ENCODE data around the gene SIRPG. TPM values are rescaled to one million over a fixed set of nuclear protein-coding genes. Genes with fewer than 3 reads are reported as not detected.

Gene SIRPG
- total RNA-seq, 2 donors from 2014 or later: not detected

- no peaks in the 10 kb centered on the region for H3K27me3 ChIP-seq (ENCODE audit: control insufficient read depth, insufficient read depth, low read length, poor library complexity, severe bottlenecking)
- no peak overlapping the region for H3K27ac ChIP-seq (ENCODE audit: low read depth, low read length)
- no peak overlapping the region for H3K27ac Mint-ChIP-seq
- H3K27me3 Mint-ChIP-seq (ENCODE audit: insufficient read depth): no peaks in the 10 kb centered on the region
- TF ChIP-seq CTCF (conservative IDR thresholded peaks at IDR 0.05): no peak
- H3K9me3 Mint-ChIP-seq: no peaks in the 10 kb centered on the region
- no peaks in the 10 kb centered on the region for H3K4me1 Mint-ChIP-seq
- H3K36me3 ChIP-seq (ENCODE audit: control insufficient read depth, insufficient read depth, low read length): no peaks in the 10 kb centered on the region
- H3K4me3 ChIP-seq (ENCODE audit: low read length): no peak overlapping the region
- H3K4me1 ChIP-seq (ENCODE audit: control insufficient read depth, insufficient read depth, low read length): no peaks in the 10 kb centered on the region
- no peak overlapping the region for H3K9ac ChIP-seq (ENCODE audit: extremely low read depth, low read length, poor library complexity, severe bottlenecking)
- no peaks in the 10 kb centered on the region for H3K36me3 Mint-ChIP-seq (ENCODE audit: low read depth)
- 94% methylated on average over 1 of the region's 1 CpG; no CpG with 5 or more reads in 1 of the 2 experiments for WGBS, 2 experiments (ENCODE audit: insufficient coverage in 1 of 2, insufficient read length in 1 of 2)
- H3K9me3 ChIP-seq (ENCODE audit: control insufficient read depth, low read length): no peaks in the 10 kb centered on the region
- DNase-seq: no peak
- no peak overlapping the region for H3K4me3 Mint-ChIP-seq
Measured at GRCh38 chr20:1652104-1652503, 5.5 kb downstream of the SIRPG start.

- no peak overlapping the region for H3K27ac ChIP-seq (ENCODE audit: low read depth, low read length)
- Mint-ChIP-seq H3K4me3 (no peak overlapping the region), H3K9me3 (no peaks in the 10 kb centered on the region), H3K27ac (no peak overlapping the region), H3K27me3 (ENCODE audit: insufficient read depth) (no peaks in the 10 kb centered on the region), H3K4me1 (no peaks in the 10 kb centered on the region), H3K36me3 (ENCODE audit: low read depth) (no peaks in the 10 kb centered on the region)
- no peaks in the 10 kb centered on the region for H3K4me1 ChIP-seq (ENCODE audit: control insufficient read depth, insufficient read depth, low read length)
- H3K4me3 ChIP-seq (ENCODE audit: low read length): no peak overlapping the region
- no peaks in the 10 kb centered on the region for H3K36me3 ChIP-seq (ENCODE audit: control insufficient read depth, insufficient read depth, low read length)
- H3K9ac ChIP-seq (ENCODE audit: extremely low read depth, low read length, poor library complexity, severe bottlenecking): no peak overlapping the region
- no peak for DNase-seq
- no peak for TF ChIP-seq CTCF (conservative IDR thresholded peaks at IDR 0.05)
- no peaks in the 10 kb centered on the region for H3K27me3 ChIP-seq (ENCODE audit: control insufficient read depth, insufficient read depth, low read length, poor library complexity, severe bottlenecking)
- WGBS, 2 experiments (ENCODE audit: insufficient coverage in 1 of 2, insufficient read length in 1 of 2): 78% methylated on average over 3 of the region's 3 CpGs
- no peaks in the 10 kb centered on the region for H3K9me3 ChIP-seq (ENCODE audit: control insufficient read depth, low read length)
Measured at GRCh38 chr20:1651268-1652058, 6.1 kb downstream of the SIRPG start.

GRCh38 chr20:1648101-1648500 is 9.5 kb downstream of the SIRPG start:
- no peak overlapping the region for H3K9ac ChIP-seq (ENCODE audit: extremely low read depth, low read length, poor library complexity, severe bottlenecking)
- H3K27me3 Mint-ChIP-seq (ENCODE audit: insufficient read depth): no peaks in the 10 kb centered on the region
- no peak overlapping the region for H3K27ac Mint-ChIP-seq
- no peaks in the 10 kb centered on the region for H3K9me3 Mint-ChIP-seq
- H3K27ac ChIP-seq (ENCODE audit: low read depth, low read length): no peak overlapping the region
- H3K4me3 Mint-ChIP-seq: no peak overlapping the region
- 80 to 100% methylated on average over 2 to 5 of the region's 5 CpGs for WGBS, 2 experiments (ENCODE audit: insufficient coverage in 1 of 2, insufficient read length in 1 of 2)
- no peak for DNase-seq
- no peaks in the 10 kb centered on the region for H3K9me3 ChIP-seq (ENCODE audit: control insufficient read depth, low read length)
- no peaks in the 10 kb centered on the region for H3K36me3 Mint-ChIP-seq (ENCODE audit: low read depth)
- no peak for TF ChIP-seq CTCF (conservative IDR thresholded peaks at IDR 0.05)
- H3K36me3 ChIP-seq (ENCODE audit: control insufficient read depth, insufficient read depth, low read length): no peaks in the 10 kb centered on the region
- H3K27me3 ChIP-seq (ENCODE audit: control insufficient read depth, insufficient read depth, low read length, poor library complexity, severe bottlenecking): no peaks in the 10 kb centered on the region
- no peak overlapping the region for H3K4me3 ChIP-seq (ENCODE audit: low read length)
- no peaks in the 10 kb centered on the region for H3K4me1 ChIP-seq (ENCODE audit: control insufficient read depth, insufficient read depth, low read length)
- H3K4me1 Mint-ChIP-seq: no peaks in the 10 kb centered on the region

Data from endodermal cell (in vitro differentiated cells).